Measurements from ENCODE around the gene ZNF831.

ZNF831 gene

GRCh38 chr20:59121714-59122565, 41.7 kb upstream of the ZNF831 start:
- in situ Hi-C loops (cut with HindIII; ENCODE audit: low pct_ligation_motif_present, low sequenced_read_pairs), result no loop called here
- no peak for DNase-seq
- no peaks in the 10 kb centered on the region for H3K27me3 ChIP-seq (replicated peaks)
- TF ChIP-seq CTCF (IDR thresholded peaks at IDR 0.05; ENCODE audit: low read depth, low read length, missing control alignments), result no peak
- H3K36me3 ChIP-seq (replicated peaks), result no peaks in the 10 kb centered on the region
- no peak overlapping the region for H3K4me3 ChIP-seq (ENCODE audit: low read depth, low read length)
- no peak overlapping the region for H3K27ac ChIP-seq

- in situ Hi-C loops (cut with HindIII; ENCODE audit: low pct_ligation_motif_present, low sequenced_read_pairs), result no loop called here
- H3K27ac ChIP-seq, result no peak overlapping the region
- H3K4me3 ChIP-seq (ENCODE audit: low read depth, low read length), result no peak overlapping the region
- H3K27me3 ChIP-seq (replicated peaks), result no peaks in the 10 kb centered on the region
- TF ChIP-seq CTCF (IDR thresholded peaks at IDR 0.05; ENCODE audit: low read depth, low read length, missing control alignments), result no peak
- H3K36me3 ChIP-seq (replicated peaks), result no peaks in the 10 kb centered on the region
- DNase-seq, result no peak
Observed at GRCh38 chr20:59122566-59122919, 41.1 kb upstream of the ZNF831 start.

GRCh38 chr20:59123011-59123677, 40.5 kb upstream of the ZNF831 start:
- Histone ChIP-seq H3K36me3 (replicated peaks) (no peaks in the 10 kb centered on the region), H3K27ac (no peak overlapping the region), H3K27me3 (replicated peaks) (no peaks in the 10 kb centered on the region), H3K4me3 (ENCODE audit: low read depth, low read length) (no peak overlapping the region)
- in situ Hi-C loops (cut with HindIII; ENCODE audit: low pct_ligation_motif_present, low sequenced_read_pairs), result no loop called here
- no peak for DNase-seq
- TF ChIP-seq CTCF (IDR thresholded peaks at IDR 0.05; ENCODE audit: low read depth, low read length, missing control alignments), result no peak

- Histone ChIP-seq H3K27ac (no peak overlapping the region), H3K27me3 (replicated peaks) (no peaks in the 10 kb centered on the region), H3K4me3 (ENCODE audit: low read depth, low read length) (no peak overlapping the region), H3K36me3 (replicated peaks) (no peaks in the 10 kb centered on the region)
- no peak for TF ChIP-seq CTCF (IDR thresholded peaks at IDR 0.05; ENCODE audit: low read depth, low read length, missing control alignments)
- in situ Hi-C loops (cut with HindIII; ENCODE audit: low pct_ligation_motif_present, low sequenced_read_pairs), result no loop called here
- DNase-seq, result no peak
Observed at GRCh38 chr20:59123678-59124255, 39.9 kb upstream of the ZNF831 start.

- no peak overlapping the region for H3K27ac ChIP-seq
- no peaks in the 10 kb centered on the region for H3K36me3 ChIP-seq (replicated peaks)
- DNase-seq, result no peak
- TF ChIP-seq CTCF (IDR thresholded peaks at IDR 0.05; ENCODE audit: low read depth, low read length, missing control alignments), result no peak
- no peak overlapping the region for H3K4me3 ChIP-seq (ENCODE audit: low read depth, low read length)
- in situ Hi-C loops (cut with HindIII; ENCODE audit: low pct_ligation_motif_present, low sequenced_read_pairs), result no loop called here
- no peaks in the 10 kb centered on the region for H3K27me3 ChIP-seq (replicated peaks)
Observed at GRCh38 chr20:59124296-59125029, 39.2 kb upstream of the ZNF831 start.

Measured in brain microvascular endothelial cell (primary cell).